Coronary artery (tissue), 2 donors: Measurements from ENCODE around the gene CREG2.

ENCODE experiments used
- DNase-seq: peaks from one replicate; pipeline ENCODE4 v3.0.0-alpha.2; 2017; ENCODE audit warnings: low spot score
- H3K27ac ChIP-seq, 2 donors: fragments of 200-600 bp; sonication (generic); one replicate each; pipeline ENCODE4 v1.5.1; 2016 to 2019
- H3K4me3 ChIP-seq: fragments of 200-600 bp; sonication (generic); 2 replicates; pipeline ENCODE4 v1.5.1; 2016; ENCODE audit warnings: mild to moderate bottlenecking, moderate library complexity
- TF ChIP-seq, protein P1 (sequence below): fragments of 200-600 bp; sonication (generic); IDR thresholded peaks from one replicate; pipeline ENCODE4 v1.5.1; 2019; ENCODE audit warnings: antibody characterized with exemption

The CREG2 gene

DNA sequence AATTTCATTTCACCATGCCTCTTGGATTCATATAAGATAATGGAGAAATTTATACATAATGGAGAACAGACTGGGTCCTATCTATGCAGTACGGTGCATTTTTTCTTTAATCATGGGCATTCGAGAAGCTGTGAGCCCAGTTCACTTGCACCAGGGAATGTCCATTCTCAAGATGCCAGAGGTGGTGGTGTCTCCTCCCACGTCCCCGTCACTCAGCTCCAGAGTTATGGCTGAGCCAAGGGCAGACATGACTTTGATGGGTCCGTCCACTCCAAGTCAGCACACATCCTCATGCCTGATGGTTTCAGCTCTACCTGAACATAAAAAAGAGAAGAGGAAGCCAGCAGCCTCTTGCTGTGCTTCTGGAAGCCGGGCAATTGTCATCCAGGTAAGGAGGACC lies 42.1 kb upstream of the CREG2 start:
- no peak overlapping the region for H3K4me3 ChIP-seq
- DNase-seq = peak; percentile 26
- H3K27ac ChIP-seq = no peak overlapping the region
- TF ChIP-seq, protein P1, sequence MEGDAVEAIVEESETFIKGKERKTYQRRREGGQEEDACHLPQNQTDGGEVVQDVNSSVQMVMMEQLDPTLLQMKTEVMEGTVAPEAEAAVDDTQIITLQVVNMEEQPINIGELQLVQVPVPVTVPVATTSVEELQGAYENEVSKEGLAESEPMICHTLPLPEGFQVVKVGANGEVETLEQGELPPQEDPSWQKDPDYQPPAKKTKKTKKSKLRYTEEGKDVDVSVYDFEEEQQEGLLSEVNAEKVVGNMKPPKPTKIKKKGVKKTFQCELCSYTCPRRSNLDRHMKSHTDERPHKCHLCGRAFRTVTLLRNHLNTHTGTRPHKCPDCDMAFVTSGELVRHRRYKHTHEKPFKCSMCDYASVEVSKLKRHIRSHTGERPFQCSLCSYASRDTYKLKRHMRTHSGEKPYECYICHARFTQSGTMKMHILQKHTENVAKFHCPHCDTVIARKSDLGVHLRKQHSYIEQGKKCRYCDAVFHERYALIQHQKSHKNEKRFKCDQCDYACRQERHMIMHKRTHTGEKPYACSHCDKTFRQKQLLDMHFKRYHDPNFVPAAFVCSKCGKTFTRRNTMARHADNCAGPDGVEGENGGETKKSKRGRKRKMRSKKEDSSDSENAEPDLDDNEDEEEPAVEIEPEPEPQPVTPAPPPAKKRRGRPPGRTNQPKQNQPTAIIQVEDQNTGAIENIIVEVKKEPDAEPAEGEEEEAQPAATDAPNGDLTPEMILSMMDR = no peak

DNA sequence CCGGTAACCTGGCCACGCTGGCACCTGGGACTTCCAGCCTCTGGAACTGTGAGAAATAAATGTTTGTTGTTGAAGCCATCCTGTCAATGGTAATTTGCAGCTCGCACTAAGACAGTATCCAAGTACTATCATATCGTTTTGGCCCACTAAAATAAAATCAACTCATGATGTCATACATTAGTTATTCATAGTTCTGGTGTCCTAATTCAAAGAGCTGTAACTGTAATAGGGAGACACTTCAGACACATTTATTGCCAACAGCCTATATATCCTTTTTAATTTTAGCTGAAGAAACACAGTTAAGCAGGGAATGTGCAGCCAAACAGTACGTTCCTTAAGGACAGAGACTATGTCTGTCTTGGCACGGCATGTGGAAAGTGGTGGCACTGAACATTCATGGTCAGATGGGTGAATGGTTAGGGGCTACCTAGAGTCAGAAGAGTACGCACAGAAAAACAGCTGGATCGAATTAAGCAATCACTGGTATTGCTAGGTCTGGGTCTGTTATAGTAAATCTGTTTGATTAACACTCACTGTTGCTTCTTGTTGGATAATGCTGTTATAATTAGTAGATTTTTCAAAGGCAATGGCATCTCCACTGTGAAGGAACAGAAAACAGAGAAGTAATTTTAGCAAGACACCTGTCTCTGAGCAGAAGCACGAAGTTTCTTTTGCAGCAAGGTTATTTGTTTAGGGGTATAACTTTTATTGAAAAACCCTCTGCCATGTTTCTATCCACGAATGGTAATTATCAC lies 41.3 kb upstream of the CREG2 start:
- H3K27ac ChIP-seq = no peak overlapping the region
- TF ChIP-seq, protein P1 = no peak
- peak; percentile 35 for DNase-seq
- H3K4me3 ChIP-seq = no peak overlapping the region

DNA sequence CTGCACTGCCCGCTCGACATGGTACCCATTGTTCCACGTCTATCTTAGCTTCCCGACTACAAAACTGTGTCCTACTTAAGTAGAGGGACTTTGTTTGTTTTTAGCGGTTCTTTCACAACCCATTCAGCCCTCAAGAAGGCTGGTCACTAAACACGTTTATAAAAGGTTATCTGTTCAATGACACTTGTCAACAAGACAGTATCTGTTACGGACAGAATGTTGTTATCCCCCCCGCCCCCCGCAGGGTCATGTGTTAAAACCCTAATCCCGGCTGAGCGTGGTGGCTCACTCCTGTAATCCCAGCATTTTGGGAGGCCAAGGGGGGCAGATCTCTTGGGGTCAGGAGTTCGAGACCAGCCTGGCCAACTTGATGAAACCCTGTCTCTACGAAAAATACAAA lies 40.4 kb upstream of the CREG2 start:
- no peak overlapping the region for H3K4me3 ChIP-seq
- no peak overlapping the region for H3K27ac ChIP-seq
- TF ChIP-seq, protein P1 = no peak
- DNase-seq = peak; percentile 36

GRCh38 chr2:101427240-101427639 lies 39.9 kb upstream of the CREG2 start:
- peak; percentile 38 for DNase-seq
- H3K4me3 ChIP-seq = no peak overlapping the region
- no peak overlapping the region for H3K27ac ChIP-seq
- TF ChIP-seq, protein P1 = no peak

- Histone ChIP-seq H3K4me3 (no peak overlapping the region), H3K27ac (no peak overlapping the region)
- DNase-seq = peak; percentile 43
- TF ChIP-seq, protein P1 = no peak
Measured at GRCh38 chr2:101426822-101427221, 39.5 kb upstream of the CREG2 start.

GRCh38 chr2:101420623-101421022 lies 33.3 kb upstream of the CREG2 start:
- Histone ChIP-seq H3K27ac (no peak overlapping the region), H3K4me3 (no peak overlapping the region)
- peak; percentile 1 for DNase-seq
- TF ChIP-seq, protein P1 = no peak

DNA sequence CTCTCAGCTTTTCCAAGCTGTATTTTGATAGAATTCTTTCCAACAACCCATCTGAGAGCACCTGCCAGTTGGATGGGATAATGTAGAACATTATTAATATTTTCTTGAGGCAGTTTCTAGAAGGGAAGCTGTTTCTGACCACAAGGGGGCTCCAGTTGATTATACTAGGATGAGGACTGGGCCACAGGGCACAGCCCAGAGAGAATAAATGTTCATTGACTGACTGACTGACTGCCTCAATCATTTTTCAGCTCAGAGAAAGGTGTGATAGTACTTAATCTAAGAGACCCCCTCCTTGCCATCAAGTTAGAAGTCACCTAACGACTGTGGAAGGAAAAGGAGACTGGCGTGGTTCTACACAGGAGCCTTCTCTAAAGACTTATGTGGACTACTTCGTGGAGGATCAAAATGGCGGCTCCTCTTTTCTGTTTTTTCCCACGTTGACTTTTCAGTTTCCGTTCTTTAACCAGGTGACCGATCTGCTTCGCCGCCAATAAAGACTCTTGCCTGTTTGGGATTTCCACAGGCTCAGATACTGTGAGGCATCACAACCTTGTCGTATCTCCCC lies 31.9 kb upstream of the CREG2 start:
- TF ChIP-seq, protein P1 = peak; percentile 72
- Histone ChIP-seq H3K4me3 (no peak overlapping the region), H3K27ac (no peak overlapping the region)
- peak; percentile 7 for DNase-seq
